WERI-Rb-1 (cell line): ENCODE results near the gene AHCYL1.

Experiments used
- DNase-seq: peaks from one replicate; pipeline ENCODE4 v3.0.0-alpha.2; 2020
- H3K27ac ChIP-seq: fragments of 250-450 bp; sonication (Bioruptor Pico); 2 replicates; pipeline ENCODE4 v1.5.1; 2020; ENCODE audit warnings: mild to moderate bottlenecking, moderate library complexity
- H3K27me3 ChIP-seq: fragments of 250-450 bp; sonication (Bioruptor Pico); 2 replicates; pipeline ENCODE4 v1.5.1; 2021; ENCODE audit warnings: mild to moderate bottlenecking, low read depth, moderate library complexity; ENCODE audit not compliant: insufficient read depth, severe bottlenecking
- H3K36me3 ChIP-seq: fragments of 250-450 bp; sonication (Bioruptor Pico); 2 replicates; pipeline ENCODE4 v1.5.1; 2020; ENCODE audit warnings: mild to moderate bottlenecking, moderate library complexity
- H3K4me3 ChIP-seq: 2 replicates; pipeline ENCODE4 v1.5.1; 2011; ENCODE audit warnings: low read depth, mild to moderate bottlenecking, control low read depth, low read length
- H3K9me3 ChIP-seq: fragments of 250-450 bp; sonication (Bioruptor Pico); 2 replicates; pipeline ENCODE4 v1.5.1; 2021; ENCODE audit warnings: mild to moderate bottlenecking, moderate library complexity; ENCODE audit not compliant: severe bottlenecking
- CTCF ChIP-seq: IDR thresholded peaks from 2 replicates; pipeline ENCODE4 v1.5.1; 2011; ENCODE audit warnings: low read depth, mild to moderate bottlenecking, control low read depth, inconsistent platforms, low read length

Gene AHCYL1

GRCh38 chr1:110008971-110009565 lies 24.5 kb downstream of the AHCYL1 start:
- DNase-seq: no peak
- Histone ChIP-seq H3K36me3 (peaks cover 50% of the 10 kb centered on the region), H3K9me3 (no peaks in the 10 kb centered on the region), H3K27me3 (no peaks in the 10 kb centered on the region), H3K4me3 (no peak overlapping the region), H3K27ac (no peak overlapping the region)
- TF ChIP-seq CTCF: no peak

GRCh38 chr1:110011527-110012041 lies 27.0 kb downstream of the AHCYL1 start:
- no peaks in the 10 kb centered on the region for H3K9me3 ChIP-seq
- peaks cover 75% of the 10 kb centered on the region for H3K36me3 ChIP-seq
- peak; percentile 69 for TF ChIP-seq CTCF
- DNase-seq: peak; percentile 45
- no peak overlapping the region for H3K27ac ChIP-seq
- no peak overlapping the region for H3K4me3 ChIP-seq
- H3K27me3 ChIP-seq: no peaks in the 10 kb centered on the region

- Histone ChIP-seq H3K9me3 (no peaks in the 10 kb centered on the region), H3K27me3 (no peaks in the 10 kb centered on the region), H3K27ac (no peak overlapping the region), H3K4me3 (no peak overlapping the region), H3K36me3 (peaks cover 82% of the 10 kb centered on the region)
- DNase-seq: no peak
- no peak for TF ChIP-seq CTCF
Measured at GRCh38 chr1:110012100-110012780, 27.7 kb downstream of the AHCYL1 start.

GRCh38 chr1:110017792-110018191 lies 33.2 kb downstream of the AHCYL1 start:
- no peak for DNase-seq
- H3K9me3 ChIP-seq: no peaks in the 10 kb centered on the region
- no peak for TF ChIP-seq CTCF
- peaks cover 95% of the 10 kb centered on the region for H3K36me3 ChIP-seq
- H3K4me3 ChIP-seq: no peak overlapping the region
- no peaks in the 10 kb centered on the region for H3K27me3 ChIP-seq
- H3K27ac ChIP-seq: no peak overlapping the region

- no peak for TF ChIP-seq CTCF
- peaks cover 95% of the 10 kb centered on the region for H3K36me3 ChIP-seq
- no peak overlapping the region for H3K4me3 ChIP-seq
- no peaks in the 10 kb centered on the region for H3K9me3 ChIP-seq
- H3K27me3 ChIP-seq: no peaks in the 10 kb centered on the region
- no peak for DNase-seq
- H3K27ac ChIP-seq: no peak overlapping the region
Measured at GRCh38 chr1:110018396-110018795, 33.8 kb downstream of the AHCYL1 start.
